HCT116 (cell line): ENCODE results near the gene MAPK8IP1. TPM values are rescaled to one million over a fixed set of nuclear protein-coding genes. Genes with fewer than 3 reads are reported as not detected.

Experiments used
- ATAC-seq: fragments of 200-7000 bp; cut with Tn5 transposase; 2 replicates; pipeline ENCODE4 v1.9.1; 2020; ENCODE audit warnings: mild to moderate bottlenecking, moderate library complexity
- BruUV-seq: library from RNA; stranded (reverse); fragments of 400-500 nt; replicated peaks from 2 replicates; lab custom pipeline; 2021; lab: Mats Ljungman, UMichigan
- CTCF ChIA-PET: fragments of 300-600 bp; sonication (Branson Sonifier 250); formaldehyde crosslinking; loops from one replicate; lab custom pipeline; 2021; ENCODE audit warnings: antibody characterized with exemption; lab: Charles Lee
- POLR2A ChIA-PET: fragments of 300-600, 350-600 bp; sonication (Branson Sonifier 250); formaldehyde crosslinking; loops from one replicate; lab custom pipeline; 2021; ENCODE audit warnings: antibody characterized with exemption; lab: Charles Lee
- RAD21 ChIA-PET, 2 experiments: fragments of 300-600 bp; sonication (Branson Sonifier 250); formaldehyde crosslinking; loops; one replicate each; lab custom pipeline; 2023; ENCODE audit warnings: low total read pairs in 2 of 2; ENCODE audit not compliant: uncharacterized antibody in 2 of 2, unreplicated experiment in 2 of 2, low non-redundant PET in 1 of 2; lab: Charles Lee
- DNase-seq: peaks from one replicate; pipeline ENCODE4 v3.0.0-alpha.2; 2010; ENCODE audit warnings: low read depth, low spot score
- H2AFZ ChIP-seq: fragments of 200-600 bp; shearing (Covaris generic), sonication (generic); 2 replicates; pipeline ENCODE4 v1.6.1; 2017; ENCODE audit warnings: low read depth, mixed run types, mixed read lengths, antibody characterized with exemption, low read length; ENCODE audit not compliant: poor library complexity, severe bottlenecking
- H3K27ac ChIP-seq: 2 replicates; pipeline ENCODE4 v1.5.1; 2012; ENCODE audit warnings: low read depth, low read length
- H3K27me3 ChIP-seq: fragments of 200-600 bp; sonication (generic); 2 replicates; pipeline ENCODE4 v1.6.1; 2016; ENCODE audit warnings: mixed run types, low read length, mixed read lengths; ENCODE audit not compliant: insufficient read depth
- H3K36me3 ChIP-seq, 2 experiments: fragments of 200-500 bp in 1 of 2; fragments of 200-600 bp in 1 of 2; sonication (Bioruptor generic) in 1 of 2; sonication (generic) in 1 of 2; 2 replicates each; pipeline versions ENCODE4 v1.5.1 to v1.6.1; 2014 to 2016; ENCODE audit warnings: low read length in 2 of 2, inconsistent platforms in 1 of 2, mixed read lengths in 1 of 2, mixed run types in 1 of 2; ENCODE audit not compliant: insufficient read depth in 2 of 2, control insufficient read depth in 1 of 2
- H3K4me1 ChIP-seq, 2 experiments: fragments of 200-600 bp in 1 of 2; sonication (generic) in 1 of 2; 2 replicates each; pipeline versions ENCODE4 v1.5.1 to v1.6.1; 2012 to 2017; ENCODE audit warnings: low read length in 2 of 2, inconsistent platforms in 1 of 2, mild to moderate bottlenecking in 1 of 2, mixed read lengths in 1 of 2, mixed run types in 1 of 2, moderate library complexity in 1 of 2; ENCODE audit not compliant: insufficient read depth in 2 of 2, control insufficient read depth in 1 of 2
- H3K4me2 ChIP-seq: fragments of 200-600 bp; sonication (generic); 2 replicates; pipeline ENCODE4 v1.6.1; 2017; ENCODE audit warnings: mixed run types, low read length, mixed read lengths
- H3K4me3 ChIP-seq, 2 experiments: fragments of 200-600 bp in 1 of 2; sonication (generic) in 1 of 2; replicated peaks in 1 of 2; 2 replicates each; pipeline ENCODE4 v1.5.1; 2011 to 2016; ENCODE audit warnings: low read length in 2 of 2, control low read depth in 1 of 2, low read depth in 1 of 2, mild to moderate bottlenecking in 1 of 2, mixed read lengths in 1 of 2, mixed run types in 1 of 2
- H3K79me2 ChIP-seq: fragments of 200-600 bp; sonication (generic); 2 replicates; pipeline ENCODE4 v1.6.1; 2017; ENCODE audit warnings: mild to moderate bottlenecking, mixed run types, low read length, moderate library complexity, mixed read lengths; ENCODE audit not compliant: insufficient read depth
- H3K9ac ChIP-seq: fragments of 200-600 bp; sonication (generic); 2 replicates; pipeline ENCODE4 v1.6.1; 2016; ENCODE audit warnings: low read length, mixed read lengths
- H3K9me2 ChIP-seq: fragments of 200-600 bp; sonication (generic), shearing (Covaris generic); 2 replicates; pipeline ENCODE4 v1.6.1; 2017; ENCODE audit warnings: mixed run types, mild to moderate bottlenecking, moderate library complexity; ENCODE audit not compliant: insufficient read depth
- H3K9me3 ChIP-seq, 2 experiments: fragments of 200-500 bp in 1 of 2; fragments of 200-600 bp in 1 of 2; sonication (Bioruptor generic) in 1 of 2; sonication (generic) in 1 of 2; 2 replicates each; pipeline ENCODE4 v1.6.1; 2014 to 2017; ENCODE audit warnings: low read length in 2 of 2, mixed read lengths in 2 of 2, inconsistent platforms in 1 of 2, low read depth in 1 of 2, mild to moderate bottlenecking in 1 of 2, mixed run types in 1 of 2, moderate library complexity in 1 of 2; ENCODE audit not compliant: control insufficient read depth in 1 of 2, insufficient read depth in 1 of 2
- H4K20me1 ChIP-seq: fragments of 200-600 bp; sonication (generic), shearing (Covaris generic); 2 replicates; pipeline ENCODE4 v1.6.1; 2017; ENCODE audit warnings: mixed run types, mild to moderate bottlenecking, moderate library complexity; ENCODE audit not compliant: insufficient read depth
- CEBPB ChIP-seq: IDR thresholded peaks from 2 replicates; pipeline ENCODE4 v1.6.1; 2012; ENCODE audit warnings: low read depth
- EZH2phosphoT487 ChIP-seq: fragments of 200-600 bp; IDR thresholded peaks from 2 replicates; pipeline ENCODE4 v1.6.1; 2018; ENCODE audit warnings: antibody characterized with exemption, borderline replicate concordance
- YY1 ChIP-seq: IDR thresholded peaks from 2 replicates; pipeline ENCODE4 v1.6.1; 2011; ENCODE audit warnings: low read length, low read depth, moderate library complexity, mild to moderate bottlenecking; ENCODE audit not compliant: insufficient replicate concordance; ENCODE audit errors: extremely low read depth
- ZFX ChIP-seq: fragments of 450-650 bp; IDR thresholded peaks from 2 replicates; pipeline ENCODE4 v1.6.1; 2017
- intact Hi-C: fragments of 100-400 bp; cut with micrococcal nuclease; formaldehyde crosslinking; loops from 2 replicates; pipeline ENCODE4 v1.10.0; 2022
- total RNA-seq: library from RNA; stranded (reverse); gene quantifications from one replicate; pipeline ENCODE4 v1.2.1, GENCODE V29; 2021; ENCODE audit not compliant: unreplicated experiment

Gene MAPK8IP1
- total RNA-seq, 1 experiment from 2014 or later = 10.1 TPM

GRCh38 chr11:45886816-45887520 lies 1.5 kb downstream of the MAPK8IP1 start:
- CTCF ChIA-PET = no interaction called here
- H3K4me1 ChIP-seq = peaks cover under 1 to 8% of the 10 kb centered on the region in 2 experiments; a peak in 2 of 4 replicates
- DNase-seq (no peak), ATAC-seq (no peak)
- no TSS peak for BruUV-seq
- no peak overlapping the region for H3K27ac ChIP-seq
- intact Hi-C loops = no loop called here
- POLR2A ChIA-PET = no interaction called here
- H3K36me3 ChIP-seq = no peaks in the 10 kb centered on the region
- H3K4me3 ChIP-seq = no peak overlapping the region
- no peak overlapping the region for H2AFZ ChIP-seq
- no peaks in the 10 kb centered on the region for H3K9me3 ChIP-seq
- no peak overlapping the region for H3K4me2 ChIP-seq
- no peaks in the 10 kb centered on the region for H3K27me3 ChIP-seq
- no peak overlapping the region for H3K9ac ChIP-seq
- RAD21 ChIA-PET = no interaction called here
- no peaks in the 10 kb centered on the region for H4K20me1 ChIP-seq
- no peak for TF ChIP-seq CEBPB
- TF ChIP-seq YY1 = no peak
- TF ChIP-seq ZFX = no peak
- no peaks in the 10 kb centered on the region for H3K9me2 ChIP-seq
- no peaks in the 10 kb centered on the region for H3K79me2 ChIP-seq

GRCh38 chr11:45887587-45887986 lies 2.1 kb downstream of the MAPK8IP1 start:
- H4K20me1 ChIP-seq = no peaks in the 10 kb centered on the region
- H3K27ac ChIP-seq = no peak overlapping the region
- H3K36me3 ChIP-seq = no peaks in the 10 kb centered on the region
- TF ChIP-seq EZH2phosphoT487 = no peak
- TF ChIP-seq, all 23 proteins: peak for 0
- no peaks in the 10 kb centered on the region for H3K9me2 ChIP-seq
- BruUV-seq = no TSS peak
- no peak overlapping the region for H2AFZ ChIP-seq
- no peak overlapping the region for H3K4me3 ChIP-seq
- H3K4me1 ChIP-seq = peaks cover 0 to 8% of the 10 kb centered on the region in 2 experiments; a peak in 1 of 4 replicates
- ChIA-PET POLR2A (no interaction called here), RAD21 (no interaction called here), CTCF (no interaction called here)
- ATAC-seq = no peak
- intact Hi-C loops = no loop called here
- DNase-seq = no peak
- H3K4me2 ChIP-seq = no peak overlapping the region
- no peaks in the 10 kb centered on the region for H3K27me3 ChIP-seq
- H3K79me2 ChIP-seq = no peaks in the 10 kb centered on the region
- no peak overlapping the region for H3K9ac ChIP-seq
- H3K9me3 ChIP-seq = no peaks in the 10 kb centered on the region
